ENCODE data around the gene GALNT1.

GALNT1 gene

DNA sequence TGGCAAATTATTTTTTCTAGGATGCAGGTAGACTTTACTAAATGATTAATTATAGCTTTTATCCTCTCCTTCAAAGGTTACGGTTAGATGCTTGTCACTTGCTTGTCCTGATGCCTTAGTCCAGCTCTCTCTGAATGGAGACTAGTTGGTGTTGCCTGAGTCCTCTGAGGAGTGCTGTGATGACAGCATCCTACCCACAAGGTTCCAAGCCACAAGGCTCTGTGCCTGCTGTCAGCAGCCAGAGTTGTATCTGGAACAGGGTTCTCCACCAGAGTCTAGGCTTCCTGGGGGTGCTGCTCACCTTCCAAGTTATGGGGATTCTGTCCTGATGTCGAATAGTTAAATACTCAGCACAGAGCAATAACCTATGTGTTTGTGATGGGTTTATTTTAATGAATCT lies 125.7 kb downstream of the GALNT1 start:
- TF ChIP-seq, protein P1, sequence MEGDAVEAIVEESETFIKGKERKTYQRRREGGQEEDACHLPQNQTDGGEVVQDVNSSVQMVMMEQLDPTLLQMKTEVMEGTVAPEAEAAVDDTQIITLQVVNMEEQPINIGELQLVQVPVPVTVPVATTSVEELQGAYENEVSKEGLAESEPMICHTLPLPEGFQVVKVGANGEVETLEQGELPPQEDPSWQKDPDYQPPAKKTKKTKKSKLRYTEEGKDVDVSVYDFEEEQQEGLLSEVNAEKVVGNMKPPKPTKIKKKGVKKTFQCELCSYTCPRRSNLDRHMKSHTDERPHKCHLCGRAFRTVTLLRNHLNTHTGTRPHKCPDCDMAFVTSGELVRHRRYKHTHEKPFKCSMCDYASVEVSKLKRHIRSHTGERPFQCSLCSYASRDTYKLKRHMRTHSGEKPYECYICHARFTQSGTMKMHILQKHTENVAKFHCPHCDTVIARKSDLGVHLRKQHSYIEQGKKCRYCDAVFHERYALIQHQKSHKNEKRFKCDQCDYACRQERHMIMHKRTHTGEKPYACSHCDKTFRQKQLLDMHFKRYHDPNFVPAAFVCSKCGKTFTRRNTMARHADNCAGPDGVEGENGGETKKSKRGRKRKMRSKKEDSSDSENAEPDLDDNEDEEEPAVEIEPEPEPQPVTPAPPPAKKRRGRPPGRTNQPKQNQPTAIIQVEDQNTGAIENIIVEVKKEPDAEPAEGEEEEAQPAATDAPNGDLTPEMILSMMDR (IDR thresholded peaks at IDR 0.05; ENCODE audit: insufficient read depth, low read depth, low read length, missing control alignments): no peak
- no peak overlapping the region for H3K4me3 ChIP-seq (ENCODE audit: low read depth, low read length)
- DNase-seq (ENCODE audit: low read depth): no peak

- TF ChIP-seq, protein P1 (IDR thresholded peaks at IDR 0.05; ENCODE audit: insufficient read depth, low read depth, low read length, missing control alignments): no peak
- no peak overlapping the region for H3K4me3 ChIP-seq (ENCODE audit: low read depth, low read length)
- DNase-seq (ENCODE audit: low read depth): no peak
These were observed 126.1 kb downstream of the GALNT1 start for GRCh38 chr18:35707674-35708073.

DNA sequence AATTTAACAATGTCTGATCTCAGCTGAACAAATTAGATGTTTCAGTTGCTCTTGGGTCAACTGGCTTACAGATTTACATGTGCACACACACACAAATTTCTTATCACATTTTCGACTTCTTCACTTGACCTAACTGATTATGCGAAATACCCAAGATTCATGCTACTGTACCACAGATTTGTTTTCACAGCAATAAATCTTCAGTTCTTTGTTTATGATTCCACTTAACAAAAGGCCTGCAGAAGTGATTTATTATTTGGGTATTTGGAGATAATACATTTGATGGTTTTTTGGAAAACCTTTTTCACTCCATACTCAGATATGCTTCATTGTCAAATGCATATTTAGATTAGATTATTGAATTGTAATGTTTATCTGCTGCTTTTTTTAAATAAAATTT lies 129.0 kb downstream of the GALNT1 start:
- no peak overlapping the region for H3K4me3 ChIP-seq (ENCODE audit: low read depth, low read length)
- TF ChIP-seq, protein P1 (IDR thresholded peaks at IDR 0.05; ENCODE audit: insufficient read depth, low read depth, low read length, missing control alignments): no peak
- no peak for DNase-seq (ENCODE audit: low read depth)

DNA sequence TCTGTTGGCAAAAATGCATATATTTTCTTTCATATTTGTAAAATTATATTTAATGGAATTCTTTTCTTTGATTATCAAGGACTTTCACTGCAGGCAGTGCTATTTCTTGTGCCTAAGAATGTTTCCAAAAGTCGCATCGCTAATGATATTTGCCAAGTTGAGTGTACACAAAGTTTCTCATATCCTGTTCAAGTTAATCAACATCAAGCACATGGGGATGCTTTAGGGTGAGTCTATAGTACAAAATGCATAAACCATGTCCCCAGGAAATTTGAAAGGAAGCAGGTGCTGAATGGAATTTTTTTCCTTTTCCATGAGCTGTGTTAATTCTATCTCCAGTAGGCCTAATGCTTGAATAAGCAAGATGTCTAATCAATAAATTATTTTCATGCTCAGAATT lies 129.7 kb downstream of the GALNT1 start:
- no peak overlapping the region for H3K4me3 ChIP-seq (ENCODE audit: low read depth, low read length)
- DNase-seq (ENCODE audit: low read depth): no peak
- TF ChIP-seq, protein P1 (IDR thresholded peaks at IDR 0.05; ENCODE audit: insufficient read depth, low read depth, low read length, missing control alignments): no peak

GRCh38 chr18:35713545-35713944 lies 132.0 kb downstream of the GALNT1 start:
- DNase-seq (ENCODE audit: low read depth): no peak
- TF ChIP-seq, protein P1 (IDR thresholded peaks at IDR 0.05; ENCODE audit: insufficient read depth, low read depth, low read length, missing control alignments): no peak
- H3K4me3 ChIP-seq (ENCODE audit: low read depth, low read length): no peak overlapping the region

DNA sequence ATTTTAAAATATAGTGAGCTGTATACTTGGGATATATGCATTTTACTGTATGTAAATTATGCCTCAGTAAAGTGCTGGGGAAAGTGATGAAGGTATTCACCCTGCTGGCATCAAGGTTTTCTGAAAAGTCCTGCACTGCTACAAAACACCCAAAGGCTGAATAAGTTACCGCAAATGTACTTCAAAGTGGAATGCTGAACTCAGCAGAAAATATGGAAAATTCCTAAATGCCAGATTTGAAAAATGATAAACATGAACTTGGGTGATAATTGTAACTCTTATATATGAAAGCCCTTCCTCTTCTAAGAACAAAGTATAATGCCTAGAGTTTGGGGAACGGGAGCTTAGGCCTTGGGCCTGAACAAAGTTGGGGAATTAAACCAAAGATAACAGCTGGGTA lies 133.0 kb downstream of the GALNT1 start:
- DNase-seq (ENCODE audit: low read depth): no peak
- no peak overlapping the region for H3K4me3 ChIP-seq (ENCODE audit: low read depth, low read length)
- TF ChIP-seq, protein P1 (IDR thresholded peaks at IDR 0.05; ENCODE audit: insufficient read depth, low read depth, low read length, missing control alignments): no peak

GRCh38 chr18:35715139-35715538 lies 133.6 kb downstream of the GALNT1 start:
- TF ChIP-seq, protein P1 (IDR thresholded peaks at IDR 0.05; ENCODE audit: insufficient read depth, low read depth, low read length, missing control alignments): no peak
- DNase-seq (ENCODE audit: low read depth): no peak
- H3K4me3 ChIP-seq (ENCODE audit: low read depth, low read length): no peak overlapping the region
